Stimulated activated CD4-positive, alpha-beta T cell treated with anti-CD3 and anti-CD28 coated beads, Interleukin-2, amount 100 ng/mL, for 24 hours (primary cell): ENCODE measurements around the gene PRKN.
"Not testable (repeated sequence)": the region's sequence is repeated elsewhere in the genome, so short reads cannot be mapped to it uniquely, and the experiment has no call there.

ENCODE experiments used
- DNase-seq, 2 donors: peaks; one replicate each; pipeline ENCODE4 v3.0.0-alpha.2; 2020

Gene PRKN

DNA sequence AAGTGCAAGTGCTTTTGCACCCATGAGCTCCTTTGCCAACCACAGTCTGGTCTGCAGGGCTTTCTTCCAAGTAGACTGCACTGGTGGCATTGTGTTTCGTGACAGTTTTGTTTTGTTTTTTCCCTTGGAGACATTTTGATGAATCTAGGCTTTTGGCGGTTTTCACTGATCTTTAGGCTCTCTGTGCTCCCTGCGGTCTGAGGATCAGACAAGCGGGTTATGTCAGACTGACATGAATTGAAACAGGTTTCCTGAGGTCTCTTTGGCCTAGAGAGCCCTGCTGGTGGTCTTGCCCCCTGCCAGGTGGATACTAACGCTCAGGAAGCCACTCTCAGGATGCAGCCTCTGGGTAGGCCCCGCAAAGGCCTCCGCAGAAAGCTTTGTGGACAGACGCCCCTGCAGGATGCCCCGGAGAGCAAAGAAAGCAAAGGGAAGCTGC lies 898.3 kb downstream of the PRKN start:
- no peak for DNase-seq

DNA sequence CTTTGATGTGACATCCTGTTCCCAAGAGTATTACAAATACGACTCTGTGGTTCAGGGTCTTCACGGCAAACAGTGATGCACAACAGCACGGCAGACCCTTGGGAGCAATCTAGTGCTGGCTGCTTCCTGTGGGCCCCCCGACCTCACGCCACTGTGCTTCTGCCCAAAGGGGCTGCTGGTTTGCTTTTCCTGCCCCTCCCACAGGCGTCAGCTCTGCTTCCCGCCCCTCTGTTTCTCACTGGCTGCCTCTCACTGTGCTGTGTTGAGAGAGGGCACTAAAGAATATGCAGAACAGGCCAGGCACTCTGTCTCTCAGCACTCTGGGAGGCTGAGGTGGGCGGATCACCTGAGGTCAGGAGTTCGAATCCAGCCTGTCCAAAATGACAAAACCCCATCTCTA lies 899.2 kb downstream of the PRKN start:
- no peak for DNase-seq

DNA sequence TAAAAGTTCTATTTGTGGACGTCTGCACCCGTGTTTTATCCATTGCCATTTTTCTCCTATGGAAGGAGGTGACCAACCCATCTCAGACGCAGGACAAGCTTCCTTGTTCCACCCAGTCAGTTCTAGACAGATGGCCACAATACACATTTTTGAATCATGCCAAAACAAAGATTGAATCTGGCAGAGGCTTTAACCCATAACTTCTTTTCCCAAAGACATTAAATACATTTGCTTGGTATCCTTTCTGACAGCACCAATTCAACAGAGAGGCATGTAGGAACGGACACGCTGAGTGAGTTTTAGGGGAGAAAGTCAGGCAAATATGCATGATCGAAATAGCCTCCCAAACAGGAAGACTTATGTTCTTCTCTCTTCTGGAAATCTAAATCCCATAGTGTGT lies 901.1 kb downstream of the PRKN start:
- no peak for DNase-seq

DNA sequence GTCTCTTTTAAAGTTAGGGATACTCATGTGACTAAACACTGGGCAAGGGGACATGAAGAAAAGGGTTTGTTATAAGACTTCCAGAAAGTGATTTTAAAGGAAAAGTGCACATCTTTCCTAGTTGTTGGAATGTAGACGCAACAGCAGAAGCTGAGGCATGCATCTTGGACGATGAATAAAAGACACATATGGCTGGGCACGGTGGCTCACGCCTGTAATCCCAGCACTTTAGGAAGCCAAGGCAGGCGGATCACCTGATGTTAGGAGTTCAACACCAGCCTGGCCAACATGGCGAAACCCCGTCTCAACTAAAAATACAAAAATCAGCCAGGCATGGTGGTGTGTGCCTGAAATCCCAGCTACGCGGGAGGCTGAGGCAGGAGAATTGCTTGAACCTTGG lies 905.4 kb downstream of the PRKN start:
- DNase-seq, result not testable (repeated sequence)

DNA sequence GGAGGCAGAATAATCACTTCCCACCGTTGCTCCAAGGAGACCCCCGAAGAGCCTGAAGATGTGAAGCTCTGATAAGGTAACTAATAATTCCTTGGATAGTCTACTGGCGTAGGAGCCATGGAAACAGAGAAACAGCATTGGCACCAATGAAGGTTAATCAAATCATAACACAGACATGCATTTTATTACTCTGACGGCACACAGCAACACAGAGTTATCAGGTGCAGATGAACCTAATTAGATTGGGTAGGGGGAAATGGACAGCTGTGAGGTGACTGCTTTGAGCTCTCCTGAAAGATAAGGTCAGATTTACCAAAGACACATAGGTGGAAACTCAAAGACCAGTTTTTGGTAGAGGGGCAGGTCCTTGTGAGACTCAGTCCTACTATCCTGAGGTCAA lies 909.7 kb downstream of the PRKN start:
- no peak for DNase-seq

DNA sequence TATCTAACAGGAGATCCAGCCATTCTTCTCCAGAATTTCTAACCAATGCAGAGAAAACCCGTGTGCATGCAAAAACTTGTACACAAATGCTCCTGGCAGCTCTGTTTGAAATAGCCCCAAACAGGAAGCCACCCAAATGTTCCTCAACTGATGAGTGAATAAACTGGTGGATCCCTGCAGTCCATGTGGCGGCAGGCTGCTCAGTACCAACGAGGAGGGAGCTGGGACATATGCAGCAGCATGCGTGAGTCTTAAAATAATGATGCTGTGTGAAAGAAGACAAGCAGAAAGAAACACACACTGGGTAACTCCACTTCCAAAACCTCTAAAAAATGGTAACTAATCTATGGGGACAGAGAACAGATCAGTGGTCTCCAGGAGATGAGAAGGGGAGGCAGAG lies 911.6 kb downstream of the PRKN start:
- no peak for DNase-seq

DNA sequence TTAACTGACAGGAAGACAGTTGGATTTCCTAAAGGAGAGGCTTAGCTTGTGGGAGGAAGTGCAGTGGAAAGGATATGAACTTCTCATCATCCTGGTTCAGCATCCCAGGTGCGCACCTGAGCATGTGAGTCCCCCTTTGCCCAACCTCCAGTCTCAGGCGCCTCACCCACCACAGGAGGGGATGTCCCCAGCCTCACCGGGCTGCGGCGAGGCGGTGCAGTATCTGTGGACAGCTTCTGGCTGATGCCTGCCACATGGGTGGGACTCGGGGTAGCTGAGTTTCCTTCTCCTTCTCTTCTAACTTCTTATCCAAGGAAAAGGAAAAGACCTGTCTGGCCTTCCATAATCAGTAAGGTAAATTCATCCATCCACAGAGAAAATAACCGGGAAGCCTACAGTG lies 914.4 kb downstream of the PRKN start:
- no peak for DNase-seq

DNA sequence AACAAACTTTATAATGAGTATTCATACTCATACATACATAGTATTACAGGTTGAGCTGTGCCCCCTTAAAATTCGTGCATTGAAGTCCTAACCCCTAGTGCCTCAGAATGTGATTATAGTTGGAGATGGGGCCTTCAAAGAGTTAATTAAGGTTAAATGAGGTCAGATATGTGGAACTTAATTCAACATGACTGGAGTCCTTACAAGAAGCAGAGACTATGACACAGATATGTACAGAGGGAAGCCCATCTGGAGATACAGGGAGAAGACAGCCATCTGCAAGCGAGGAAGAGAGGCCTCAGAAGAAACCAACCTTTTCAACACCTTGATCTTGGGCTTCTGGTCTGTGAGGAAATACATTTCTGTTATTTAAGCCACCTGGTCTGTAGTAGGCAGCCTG lies 917.6 kb downstream of the PRKN start:
- no peak for DNase-seq

DNA sequence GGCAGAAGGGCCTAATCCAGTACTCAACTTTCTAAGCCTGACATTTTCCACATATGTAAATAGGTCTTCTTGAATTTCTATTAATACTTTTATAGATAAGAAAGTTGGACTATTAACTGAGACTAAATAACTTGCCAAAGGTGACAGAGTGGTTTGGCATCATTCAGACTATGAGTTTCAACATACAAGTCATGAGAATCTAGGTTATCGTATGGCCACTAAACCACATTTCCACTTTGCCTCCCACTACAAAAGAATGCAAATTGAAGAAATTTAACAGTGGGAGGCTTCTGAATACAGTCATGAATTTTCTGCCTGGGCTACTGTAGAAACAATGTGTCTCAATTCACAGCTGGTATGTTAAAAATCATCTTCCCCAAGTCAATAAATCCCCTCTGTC lies 922.7 kb downstream of the PRKN start:
- DNase-seq, result no peak

DNA sequence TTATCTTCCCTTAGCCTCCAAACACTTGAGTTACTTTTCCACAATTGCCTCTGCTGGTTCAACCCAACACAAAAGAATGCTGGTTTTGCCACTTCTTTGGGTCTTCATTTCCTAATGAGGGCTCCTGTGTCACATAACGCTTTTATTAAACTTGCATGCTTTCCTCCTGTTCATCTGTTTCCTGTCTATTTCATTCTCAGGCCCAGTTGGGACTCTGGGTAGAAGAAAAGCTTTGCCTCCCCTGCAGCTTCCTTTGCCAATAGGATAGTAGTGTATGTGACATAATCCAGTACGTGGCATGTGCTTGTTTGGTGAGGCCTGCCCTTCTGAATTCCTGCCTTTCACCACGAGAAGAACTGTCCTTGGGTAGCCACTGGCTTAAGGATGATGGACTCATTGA lies 924.4 kb downstream of the PRKN start:
- no peak for DNase-seq

DNA sequence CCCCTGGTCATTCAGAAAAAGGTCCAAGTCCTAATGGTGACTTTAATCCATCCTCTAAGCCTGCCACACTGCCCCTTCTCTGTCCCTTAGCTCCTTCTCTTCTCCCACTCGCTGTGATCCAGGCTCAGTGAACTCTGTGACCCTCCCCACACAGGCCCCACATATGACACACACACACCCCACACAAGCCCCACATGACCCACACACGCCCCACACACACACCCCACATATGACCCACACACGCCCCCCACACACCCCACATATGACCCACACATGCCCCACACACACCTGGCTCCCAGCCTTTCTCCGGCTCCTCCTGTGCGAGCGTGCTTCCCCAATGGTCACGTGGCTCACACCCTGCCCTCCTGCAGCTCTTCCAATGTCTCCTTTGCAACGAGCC lies 925.3 kb downstream of the PRKN start:
- no peak for DNase-seq

DNA sequence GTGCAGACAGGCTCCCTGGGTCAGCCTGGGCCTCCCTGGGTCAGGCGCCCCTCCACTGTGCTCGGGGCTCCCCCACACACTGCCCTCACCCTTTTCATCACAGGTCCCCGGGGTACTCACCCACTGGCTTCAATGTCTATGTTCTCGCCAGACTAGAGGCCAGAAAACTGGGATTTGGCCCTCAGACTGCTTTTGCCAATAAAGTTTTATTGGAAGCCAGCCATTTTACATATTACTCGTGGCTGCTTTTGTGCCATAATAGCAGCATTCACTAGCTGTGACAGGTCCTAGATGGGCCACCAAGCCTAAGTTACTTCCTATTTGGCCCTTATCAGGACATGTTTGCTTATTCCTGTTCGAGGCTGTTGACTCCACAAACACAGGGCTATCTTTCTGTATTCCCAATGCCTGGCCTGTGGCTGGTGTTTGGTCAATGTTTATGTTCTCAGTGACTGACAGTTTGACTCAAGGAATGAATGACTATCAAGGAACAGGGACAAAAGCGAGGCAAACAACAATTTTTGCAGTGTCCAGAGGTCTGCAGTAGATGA lies 928.6 kb downstream of the PRKN start:
- DNase-seq, result no peak

DNA sequence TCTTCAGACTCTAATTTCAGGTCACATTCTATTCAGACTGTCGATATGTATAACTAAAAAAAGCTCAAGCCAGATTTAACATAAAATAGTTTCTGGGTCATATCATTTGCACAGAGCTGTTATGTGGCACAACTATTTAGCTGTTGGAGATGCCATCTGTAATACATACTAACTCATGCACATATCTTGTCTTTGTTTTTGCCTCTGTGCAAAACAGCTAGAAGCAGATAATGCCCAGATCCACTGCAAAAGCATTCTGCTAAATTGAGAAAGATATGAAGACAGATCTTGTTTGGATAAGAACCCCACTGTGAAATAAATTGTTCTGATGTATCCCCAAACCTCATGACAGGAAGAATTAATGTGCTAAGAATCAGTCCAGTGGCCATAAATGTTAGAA lies 930.9 kb downstream of the PRKN start:
- no peak for DNase-seq

DNA sequence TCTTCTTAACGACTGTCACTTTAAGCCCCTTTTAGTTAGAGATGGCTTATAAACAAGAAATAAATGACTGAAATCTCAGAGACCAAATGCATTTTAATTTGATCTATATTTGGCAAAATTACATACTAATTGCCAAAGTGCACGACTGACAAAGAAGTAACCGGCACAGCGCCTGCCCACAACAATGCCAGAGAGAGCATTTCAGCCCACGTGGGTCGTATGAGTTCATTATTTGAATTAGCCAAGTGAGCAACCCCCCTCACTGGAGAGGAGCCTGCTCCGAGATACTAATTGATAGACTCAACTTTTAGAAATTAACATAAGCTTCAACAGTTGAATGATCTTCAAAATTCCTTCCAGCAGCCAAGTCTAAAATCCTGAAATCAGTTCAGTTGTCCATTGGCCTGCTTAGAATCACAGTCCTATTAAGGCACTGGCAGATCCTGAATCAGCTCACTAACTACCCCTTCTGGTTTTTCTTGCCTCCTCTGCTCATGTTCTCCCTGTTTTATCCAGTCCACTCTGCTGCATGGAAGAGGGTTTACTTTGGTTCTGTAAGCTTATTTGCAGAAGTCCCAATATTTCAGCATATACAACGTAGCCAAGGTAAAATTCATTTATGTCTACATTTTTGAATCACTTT lies 934.6 kb downstream of the PRKN start:
- DNase-seq, result no peak

DNA sequence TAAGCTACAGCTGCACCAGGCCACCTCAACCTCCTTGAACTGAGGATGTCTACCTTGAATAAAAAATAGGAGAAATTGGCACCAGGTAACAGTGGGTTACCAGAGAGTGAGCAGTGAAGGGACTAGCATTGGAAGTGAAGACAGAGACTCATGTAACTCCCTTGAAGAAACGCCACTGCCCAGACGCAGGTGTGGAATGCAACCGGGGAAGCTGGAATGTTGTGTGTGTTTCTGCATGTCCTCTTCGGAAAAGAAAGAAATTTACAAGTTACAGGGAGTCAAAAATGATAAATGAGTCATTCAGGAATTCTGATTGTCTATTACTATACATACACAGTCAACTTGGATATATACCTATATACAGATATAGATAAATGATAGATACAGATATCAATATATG lies 939.0 kb downstream of the PRKN start:
- no peak for DNase-seq

DNA sequence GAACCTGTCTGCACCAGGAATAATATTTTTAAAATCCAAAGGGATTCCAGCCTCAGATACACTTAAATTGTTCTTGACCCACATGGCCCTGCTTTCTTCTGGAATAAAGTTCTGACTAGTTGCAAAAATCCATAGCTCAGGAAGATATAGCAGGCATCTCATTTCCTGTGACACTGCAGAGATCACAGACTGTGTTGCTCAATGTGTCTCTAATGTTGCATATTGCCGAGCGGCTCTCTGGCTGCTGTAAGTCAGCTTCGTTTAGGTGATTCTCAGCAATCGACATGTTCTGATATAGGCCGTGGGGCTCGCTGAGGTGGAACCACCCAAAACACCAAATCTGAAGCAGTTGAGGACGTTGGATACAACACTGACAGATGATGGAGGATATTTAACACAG lies 955.4 kb downstream of the PRKN start:
- no peak for DNase-seq

DNA sequence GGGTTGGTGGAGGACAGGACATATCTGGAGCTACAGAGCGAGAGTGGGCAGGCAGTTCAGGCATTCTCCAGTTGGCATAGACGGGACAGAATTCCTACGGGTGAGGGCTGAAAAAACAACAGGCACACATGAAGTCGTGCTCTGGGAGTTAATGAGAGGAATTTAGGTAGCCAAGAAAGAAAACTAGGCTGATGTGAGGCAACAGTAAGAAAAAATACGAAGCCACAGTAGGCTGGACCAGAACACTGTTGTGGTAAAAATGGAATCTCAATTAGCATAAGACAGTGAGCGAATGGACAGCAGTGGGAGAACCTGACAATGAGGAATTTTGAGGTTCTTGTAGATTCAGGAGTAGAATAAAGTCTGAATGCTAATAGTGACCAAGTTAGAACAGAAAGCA lies 965.6 kb downstream of the PRKN start:
- no peak for DNase-seq

DNA sequence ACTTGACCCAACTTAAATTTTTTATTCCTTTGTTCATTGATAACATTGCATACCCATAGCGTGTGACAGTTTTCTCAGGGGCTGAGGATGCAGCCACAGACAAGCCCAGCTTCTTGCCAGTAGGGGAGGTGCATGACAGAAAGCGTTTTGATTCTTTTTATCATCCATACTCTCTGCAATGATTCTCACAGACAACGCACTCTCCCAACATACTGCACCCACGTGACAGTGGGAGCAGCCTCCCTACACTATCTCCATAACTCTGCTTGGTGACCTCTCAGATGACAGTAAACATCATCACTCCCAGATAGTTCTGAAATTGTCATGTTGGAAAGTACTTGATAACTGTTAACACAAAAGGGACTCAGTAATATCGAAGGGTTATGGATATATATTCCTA lies 972.5 kb downstream of the PRKN start:
- DNase-seq, result no peak

DNA sequence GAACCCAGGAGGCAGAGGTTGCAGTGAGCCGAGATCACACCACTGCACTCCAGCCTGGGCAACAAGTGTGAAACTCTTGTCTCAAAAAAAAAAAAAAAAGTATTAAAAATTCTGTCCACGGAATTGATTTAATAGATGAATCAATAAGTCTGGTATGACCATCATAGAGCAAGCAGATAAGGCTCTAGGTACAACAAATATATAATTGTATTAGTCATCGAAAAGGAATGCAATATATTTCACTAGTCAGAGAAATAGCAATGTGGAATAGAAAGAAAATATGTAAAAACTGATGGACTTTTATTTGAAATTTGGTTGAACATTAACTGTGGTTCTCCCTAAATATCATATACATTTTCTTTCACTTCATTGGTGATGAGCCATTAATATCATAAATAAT lies 976.9 kb downstream of the PRKN start:
- no peak for DNase-seq

DNA sequence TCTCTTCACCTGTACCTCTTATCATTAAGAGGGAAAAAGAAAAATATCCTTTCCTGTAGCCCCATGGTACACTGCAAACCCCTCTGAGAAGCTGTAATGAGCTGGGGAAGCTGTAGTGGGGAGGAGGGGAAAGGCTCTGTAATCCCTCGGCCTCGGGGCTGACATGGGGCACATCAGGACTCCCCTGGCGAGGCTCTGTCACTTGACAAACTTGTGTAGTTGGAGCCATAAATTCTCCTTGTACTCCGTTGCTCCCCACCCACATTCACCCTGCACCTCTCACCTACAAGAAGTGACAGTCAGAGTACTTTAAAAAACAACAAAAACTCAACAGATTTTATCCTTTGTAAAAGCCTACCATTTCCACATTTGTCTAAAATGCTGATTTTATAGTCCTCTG lies 978.0 kb downstream of the PRKN start:
- no peak for DNase-seq

DNA sequence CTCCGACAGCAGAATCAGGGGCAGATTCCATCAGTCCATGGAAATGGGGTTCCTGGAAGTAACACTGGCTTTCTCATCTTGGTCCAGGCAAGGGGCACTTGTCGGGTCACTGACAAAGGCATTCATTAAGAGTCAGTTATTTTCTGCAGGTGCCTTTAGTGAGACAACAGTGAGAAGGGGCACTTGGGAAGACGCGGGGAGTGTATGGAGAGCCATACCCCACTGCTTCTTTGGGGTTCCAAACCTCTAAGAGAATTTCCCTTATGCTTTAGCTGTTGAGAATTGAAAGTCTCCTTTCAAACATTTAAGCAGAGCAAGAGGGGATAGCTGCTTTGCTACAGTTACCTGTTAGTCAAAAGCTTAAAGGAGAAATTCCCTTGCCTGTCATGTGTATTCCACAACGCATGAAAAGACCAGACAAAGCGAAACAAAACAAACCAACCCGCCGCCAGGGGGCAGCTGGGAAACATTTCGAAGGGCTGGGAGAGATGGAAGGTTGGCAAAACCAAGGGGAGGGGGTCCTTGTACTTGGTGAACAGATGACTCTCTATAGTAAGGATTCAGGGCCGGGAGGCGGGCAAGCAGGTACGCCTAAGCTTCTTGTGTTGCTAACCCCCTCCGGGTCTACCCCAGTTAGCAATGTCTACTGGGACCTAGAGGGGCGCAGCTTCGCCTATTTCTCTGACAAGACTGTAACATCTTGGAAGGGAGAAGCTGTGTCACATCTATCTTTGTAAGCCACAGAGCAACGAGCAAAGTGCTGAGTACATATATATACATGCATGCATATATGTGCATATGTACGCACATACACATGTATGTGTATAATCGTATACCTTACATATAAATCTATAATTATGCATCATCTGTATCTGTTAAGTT lies 978.8 kb downstream of the PRKN start:
- DNase-seq, result peak; percentile 20 to 53

DNA sequence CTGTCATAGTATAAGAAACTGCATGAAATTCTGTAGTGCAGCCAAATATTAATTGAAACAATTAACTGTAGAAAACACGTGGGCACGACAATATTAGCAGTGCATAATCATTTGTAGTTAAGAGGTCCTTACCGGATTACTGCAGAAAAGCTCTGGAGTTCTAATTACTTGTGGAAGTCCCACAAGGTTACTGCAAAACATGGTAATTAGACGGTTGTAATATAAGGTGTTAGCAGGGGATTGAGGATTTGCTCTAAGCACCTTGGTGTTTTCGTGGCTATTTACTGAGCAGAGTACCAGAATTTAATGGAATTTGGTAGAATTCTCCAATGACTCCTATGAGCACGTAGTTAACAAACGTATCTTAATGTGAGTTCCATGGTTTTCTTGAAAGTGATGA lies 980.1 kb downstream of the PRKN start:
- no peak for DNase-seq

DNA sequence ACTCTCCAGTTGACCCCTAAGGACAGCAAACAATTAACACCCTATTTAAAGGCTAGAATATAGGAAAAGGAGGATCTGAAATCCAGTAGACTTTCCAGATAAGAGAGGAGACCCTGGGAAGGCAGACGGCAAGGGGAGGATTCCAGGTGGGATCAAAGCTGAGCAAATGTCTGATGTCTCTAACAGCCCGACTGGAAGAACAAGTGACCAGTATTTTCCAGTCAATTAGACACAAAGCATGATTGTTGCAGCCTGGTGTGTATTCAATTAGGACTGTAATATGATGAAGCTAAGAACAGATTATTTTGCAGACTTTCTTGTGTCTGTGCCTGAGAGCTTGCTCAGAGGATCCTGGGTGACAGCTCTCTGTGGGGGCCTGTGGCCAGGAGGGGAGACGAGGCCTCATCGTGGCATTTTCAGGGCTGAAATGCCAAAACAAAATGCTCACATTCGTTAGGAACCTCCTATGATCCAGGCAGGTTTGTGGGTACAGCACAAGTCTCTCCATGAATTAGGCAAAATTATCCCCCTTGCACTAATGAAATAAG lies 981.9 kb downstream of the PRKN start:
- no peak for DNase-seq

DNA sequence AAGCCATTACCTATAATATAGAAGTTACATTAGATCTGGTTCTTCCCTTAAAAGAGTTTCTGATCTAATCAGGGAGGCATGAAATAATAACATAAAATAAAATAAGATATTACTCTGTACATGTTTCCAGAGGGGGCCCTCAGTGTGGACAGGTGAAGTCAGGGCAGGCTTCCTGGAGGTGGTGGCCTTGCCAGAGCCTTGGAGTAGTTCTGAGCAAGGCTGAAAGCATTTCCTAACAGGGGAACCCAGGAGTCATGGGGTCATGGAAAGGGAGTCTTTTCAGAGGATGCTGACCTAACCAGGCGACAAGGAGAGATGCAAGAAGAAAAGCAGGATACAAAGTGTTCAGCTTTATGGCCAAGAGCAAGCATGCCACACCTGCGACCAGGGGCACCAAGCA lies 982.4 kb downstream of the PRKN start:
- no peak for DNase-seq
